ENCODE measurements around the gene BORCS5.

DNA sequence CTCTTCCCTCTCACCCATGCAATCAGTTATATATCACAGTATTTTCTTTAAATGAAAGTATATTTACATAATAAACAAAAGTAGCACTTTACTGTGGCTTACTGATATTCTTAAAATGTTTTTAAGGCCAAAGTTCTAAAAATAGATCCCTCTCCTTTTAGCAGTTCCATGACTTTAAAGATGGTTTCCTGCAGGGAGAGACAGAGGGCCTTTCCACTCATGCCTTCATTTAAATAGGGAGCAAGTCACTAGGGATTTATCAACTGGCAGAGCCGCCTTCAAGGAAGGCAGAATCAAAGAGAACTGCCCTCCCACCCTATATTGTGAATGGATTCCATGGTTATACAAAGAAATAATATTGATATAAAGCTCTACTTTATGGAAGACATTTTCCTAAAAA lies 150.2 kb downstream of the BORCS5 start:
- TF ChIP-seq, protein P1, sequence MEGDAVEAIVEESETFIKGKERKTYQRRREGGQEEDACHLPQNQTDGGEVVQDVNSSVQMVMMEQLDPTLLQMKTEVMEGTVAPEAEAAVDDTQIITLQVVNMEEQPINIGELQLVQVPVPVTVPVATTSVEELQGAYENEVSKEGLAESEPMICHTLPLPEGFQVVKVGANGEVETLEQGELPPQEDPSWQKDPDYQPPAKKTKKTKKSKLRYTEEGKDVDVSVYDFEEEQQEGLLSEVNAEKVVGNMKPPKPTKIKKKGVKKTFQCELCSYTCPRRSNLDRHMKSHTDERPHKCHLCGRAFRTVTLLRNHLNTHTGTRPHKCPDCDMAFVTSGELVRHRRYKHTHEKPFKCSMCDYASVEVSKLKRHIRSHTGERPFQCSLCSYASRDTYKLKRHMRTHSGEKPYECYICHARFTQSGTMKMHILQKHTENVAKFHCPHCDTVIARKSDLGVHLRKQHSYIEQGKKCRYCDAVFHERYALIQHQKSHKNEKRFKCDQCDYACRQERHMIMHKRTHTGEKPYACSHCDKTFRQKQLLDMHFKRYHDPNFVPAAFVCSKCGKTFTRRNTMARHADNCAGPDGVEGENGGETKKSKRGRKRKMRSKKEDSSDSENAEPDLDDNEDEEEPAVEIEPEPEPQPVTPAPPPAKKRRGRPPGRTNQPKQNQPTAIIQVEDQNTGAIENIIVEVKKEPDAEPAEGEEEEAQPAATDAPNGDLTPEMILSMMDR (IDR thresholded peaks at IDR 0.05 in 8 of 11, conservative IDR thresholded peaks at IDR 0.05 in 3 of 11) = no peak
- TF ChIP-seq POLR2A (IDR thresholded peaks at IDR 0.05) (no peak), POLR2AphosphoS5 (IDR thresholded peaks at IDR 0.05) (no peak)
